ENCODE results near the gene P4HA2. TPM values are rescaled to one million over a fixed set of nuclear protein-coding genes. Genes with fewer than 3 reads are reported as not detected.

P4HA2 gene
- total RNA-seq, 4 donors from 2014 or later = 32.8 to 48.7 (median 37.6) TPM

DNA sequence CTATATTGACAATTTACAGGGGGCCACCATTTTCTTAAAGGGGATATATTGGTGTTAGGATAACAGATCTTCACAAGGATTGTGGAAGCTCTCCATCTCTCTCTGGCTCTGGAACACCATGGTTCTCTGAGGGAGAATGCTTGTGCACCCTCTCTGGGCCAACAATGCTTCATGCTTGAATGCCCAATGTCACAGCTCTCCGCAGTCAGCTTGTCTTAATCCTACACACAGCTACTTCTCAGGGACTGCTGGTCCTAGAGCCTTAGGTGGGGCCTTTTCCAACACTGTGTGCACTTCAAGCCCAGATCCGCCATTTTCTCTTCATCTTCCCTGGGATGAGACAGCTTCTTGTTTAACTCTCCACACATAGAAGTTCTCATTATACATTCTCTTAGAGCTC, 22.9 kb upstream of the P4HA2 start:
- Histone ChIP-seq H3K36me3 (no peaks in the 10 kb centered on the region), H3K4me1 (peaks cover 0 to 18% (median 10%) of the 10 kb centered on the region in 3 donors), H3K27ac (no peak overlapping the region), H3K27me3 (no peaks in the 10 kb centered on the region), H3K9me3 (peaks cover 0 to 10% (median 0%) of the 10 kb centered on the region in 3 donors), H3K4me3 (no peak overlapping the region)
- 83 to 96% methylated on average over 1 to 2 of the region's 2 CpGs for WGBS, 2 donors (ENCODE audit: low coverage in 1 of 2)
- TF ChIP-seq POLR2A (IDR thresholded peaks at IDR 0.05) (no peak), POLR2AphosphoS5 (IDR thresholded peaks at IDR 0.05) (no peak), EP300 (IDR thresholded peaks at IDR 0.05) (no peak)
- TF ChIP-seq, protein P1, sequence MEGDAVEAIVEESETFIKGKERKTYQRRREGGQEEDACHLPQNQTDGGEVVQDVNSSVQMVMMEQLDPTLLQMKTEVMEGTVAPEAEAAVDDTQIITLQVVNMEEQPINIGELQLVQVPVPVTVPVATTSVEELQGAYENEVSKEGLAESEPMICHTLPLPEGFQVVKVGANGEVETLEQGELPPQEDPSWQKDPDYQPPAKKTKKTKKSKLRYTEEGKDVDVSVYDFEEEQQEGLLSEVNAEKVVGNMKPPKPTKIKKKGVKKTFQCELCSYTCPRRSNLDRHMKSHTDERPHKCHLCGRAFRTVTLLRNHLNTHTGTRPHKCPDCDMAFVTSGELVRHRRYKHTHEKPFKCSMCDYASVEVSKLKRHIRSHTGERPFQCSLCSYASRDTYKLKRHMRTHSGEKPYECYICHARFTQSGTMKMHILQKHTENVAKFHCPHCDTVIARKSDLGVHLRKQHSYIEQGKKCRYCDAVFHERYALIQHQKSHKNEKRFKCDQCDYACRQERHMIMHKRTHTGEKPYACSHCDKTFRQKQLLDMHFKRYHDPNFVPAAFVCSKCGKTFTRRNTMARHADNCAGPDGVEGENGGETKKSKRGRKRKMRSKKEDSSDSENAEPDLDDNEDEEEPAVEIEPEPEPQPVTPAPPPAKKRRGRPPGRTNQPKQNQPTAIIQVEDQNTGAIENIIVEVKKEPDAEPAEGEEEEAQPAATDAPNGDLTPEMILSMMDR (IDR thresholded peaks at IDR 0.05) = no peak
- ATAC-seq = no peak

DNA sequence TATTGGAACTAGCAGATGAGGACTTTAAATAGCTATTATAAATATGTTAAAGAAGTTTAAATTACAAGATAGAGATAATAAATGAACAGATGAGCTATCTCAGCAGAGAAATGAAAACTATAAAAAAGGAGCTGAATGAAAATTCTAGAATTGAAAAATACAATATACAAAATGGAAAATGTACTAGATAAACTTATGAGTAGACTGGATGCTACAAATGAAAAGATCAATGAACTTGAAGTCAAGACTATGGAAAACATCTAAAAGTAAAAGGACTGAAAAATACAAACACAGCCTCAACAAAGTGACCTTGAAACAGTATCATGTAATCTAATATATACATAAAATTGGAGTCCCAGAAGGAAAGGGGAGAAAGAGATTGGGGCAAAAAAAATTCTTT, 19.2 kb upstream of the P4HA2 start:
- Histone ChIP-seq H3K27ac (no peak overlapping the region), H3K27me3 (no peaks in the 10 kb centered on the region), H3K4me3 (no peak overlapping the region), H3K9me3 (peaks cover 0 to 27% (median 0%) of the 10 kb centered on the region in 3 donors), H3K4me1 (no peaks in the 10 kb centered on the region), H3K36me3 (no peaks in the 10 kb centered on the region)
- ATAC-seq = no peak
- no peak for TF ChIP-seq POLR2AphosphoS5 (IDR thresholded peaks at IDR 0.05)
- TF ChIP-seq POLR2A (IDR thresholded peaks at IDR 0.05) = no peak
- TF ChIP-seq, protein P1 (IDR thresholded peaks at IDR 0.05) = no peak
- TF ChIP-seq EP300 (IDR thresholded peaks at IDR 0.05) = no peak

GRCh38 chr5:132245593-132245992, 17.9 kb upstream of the P4HA2 start:
- Histone ChIP-seq H3K9me3 (peaks cover 0 to 27% (median 0%) of the 10 kb centered on the region in 3 donors), H3K27ac (no peak overlapping the region), H3K4me3 (no peak overlapping the region), H3K4me1 (no peaks in the 10 kb centered on the region), H3K27me3 (no peaks in the 10 kb centered on the region), H3K36me3 (no peaks in the 10 kb centered on the region)
- 60% methylated on average over 1 of the region's 1 CpG; no CpG with 5 or more reads in 1 of the 2 donors for WGBS, 2 donors (ENCODE audit: low coverage in 1 of 2)
- TF ChIP-seq POLR2A (IDR thresholded peaks at IDR 0.05) (no peak), POLR2AphosphoS5 (IDR thresholded peaks at IDR 0.05) (no peak)
- ATAC-seq = no peak

GRCh38 chr5:132243366-132243977, 15.8 kb upstream of the P4HA2 start:
- Histone ChIP-seq H3K9me3 (peaks cover 0 to 27% (median 0%) of the 10 kb centered on the region in 3 donors), H3K27me3 (no peaks in the 10 kb centered on the region), H3K27ac (no peak overlapping the region), H3K4me3 (no peak overlapping the region), H3K4me1 (no peaks in the 10 kb centered on the region), H3K36me3 (no peaks in the 10 kb centered on the region)
- 60 to 100% methylated on average over 1 to 2 of the region's 3 CpGs for WGBS, 2 donors (ENCODE audit: low coverage in 1 of 2)
- no peak for ATAC-seq
- no peak for TF ChIP-seq POLR2AphosphoS5 (IDR thresholded peaks at IDR 0.05)
- no peak for TF ChIP-seq EP300 (IDR thresholded peaks at IDR 0.05)
- no peak for TF ChIP-seq POLR2A (IDR thresholded peaks at IDR 0.05)
- TF ChIP-seq, protein P1 (IDR thresholded peaks at IDR 0.05) = no peak

GRCh38 chr5:132239776-132240175, 12.1 kb upstream of the P4HA2 start:
- no peak overlapping the region for H3K4me3 ChIP-seq
- ATAC-seq = no peak
- H3K36me3 ChIP-seq = no peaks in the 10 kb centered on the region
- peaks cover 0 to 16% (median 0%) of the 10 kb centered on the region in 3 donors for H3K9me3 ChIP-seq
- no peak overlapping the region for H3K27ac ChIP-seq
- H3K4me1 ChIP-seq = no peaks in the 10 kb centered on the region
- H3K27me3 ChIP-seq = no peaks in the 10 kb centered on the region
- TF ChIP-seq EP300 (IDR thresholded peaks at IDR 0.05) (no peak), POLR2A (IDR thresholded peaks at IDR 0.05) (no peak), POLR2AphosphoS5 (IDR thresholded peaks at IDR 0.05) (no peak)
- TF ChIP-seq, protein P1 (IDR thresholded peaks at IDR 0.05) = no peak
